Activated CD8-positive, alpha-beta T cell treated with anti-CD3 and anti-CD28 coated beads, Interleukin-2, amount 10 ng/mL, durations not matched to agents 7 days and 5 days (primary cell): ENCODE results near the gene SELENOM. TPM values are rescaled to one million over a fixed set of nuclear protein-coding genes. Genes with fewer than 3 reads are reported as not detected.

Source experiments
- ATAC-seq: fragments of 150-1000 bp; cut with Tn5 transposase; one replicate; pipeline ENCODE4 v1.10.0; 2021; ENCODE audit warnings: moderate library complexity
- CTCF ChIA-PET: fragments of 350-600 bp; sonication (Branson Sonifier 250); formaldehyde crosslinking; loops from one replicate; lab custom pipeline; 2021; ENCODE audit warnings: antibody characterized with exemption; lab: Charles Lee
- POLR2A ChIA-PET: fragments of 350-600 bp; sonication (Branson Sonifier 250); formaldehyde crosslinking; loops from one replicate; lab custom pipeline; 2021; ENCODE audit warnings: antibody characterized with exemption; lab: Charles Lee
- DNase-seq: peaks from one replicate; pipeline ENCODE4 v3.0.0-alpha.2; 2020
- H3K27ac Mint-ChIP-seq: one replicate; pipeline ENCODE4 v1.8.0; 2021; ENCODE audit warnings: mild to moderate bottlenecking, mixed read lengths
- H3K27me3 Mint-ChIP-seq: one replicate; pipeline ENCODE4 v1.8.0; 2021; ENCODE audit warnings: low read depth, mixed read lengths
- H3K36me3 Mint-ChIP-seq: one replicate; pipeline ENCODE4 v1.8.0; 2021; ENCODE audit warnings: low read depth, mixed read lengths
- H3K4me1 Mint-ChIP-seq: one replicate; pipeline ENCODE4 v1.8.0; 2021; ENCODE audit warnings: low read depth, mixed read lengths
- H3K4me3 Mint-ChIP-seq: one replicate; pipeline ENCODE4 v1.8.0; 2021; ENCODE audit warnings: mild to moderate bottlenecking, mixed read lengths
- H3K9me3 Mint-ChIP-seq: one replicate; pipeline ENCODE4 v1.8.0; 2022; ENCODE audit warnings: mixed read lengths; ENCODE audit not compliant: insufficient read depth
- total RNA-seq, 2 experiments: library from RNA; stranded (reverse); gene quantifications; one replicate each; pipeline ENCODE4 v1.2.3, GENCODE V29; 2021

The SELENOM gene
- total RNA-seq, 2 experiments from 2014 or later, result 0.76 to 0.87 TPM

DNA sequence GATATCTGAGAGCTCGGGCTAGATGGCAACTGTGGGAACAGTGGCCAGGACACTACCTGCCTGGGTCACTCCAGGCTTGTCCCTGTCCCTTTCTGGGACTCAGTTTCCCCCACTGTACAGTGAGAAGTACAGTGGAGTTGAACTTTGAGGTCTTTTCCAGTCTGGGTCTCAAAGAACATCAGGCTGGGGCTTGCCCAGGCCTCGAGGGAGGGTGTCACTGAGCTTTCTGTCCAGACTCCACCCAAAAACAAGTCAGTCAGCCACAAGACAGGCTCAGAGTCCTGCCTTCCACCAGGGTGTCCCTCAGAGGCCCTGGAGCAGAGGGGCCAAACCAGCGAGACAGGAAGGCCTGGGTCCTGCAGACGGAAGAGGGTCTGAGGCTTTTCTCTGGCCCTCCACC is 34.9 kb upstream of the SELENOM start:
- no peaks in the 10 kb centered on the region for H3K36me3 Mint-ChIP-seq
- H3K27me3 Mint-ChIP-seq, result no peaks in the 10 kb centered on the region
- H3K4me1 Mint-ChIP-seq, result peaks cover 9% of the 10 kb centered on the region
- no peak overlapping the region for H3K4me3 Mint-ChIP-seq
- H3K9me3 Mint-ChIP-seq, result no peaks in the 10 kb centered on the region
- ATAC-seq, result no peak
- DNase-seq, result no peak
- POLR2A ChIA-PET, result no interaction called here
- no peak overlapping the region for H3K27ac Mint-ChIP-seq
- CTCF ChIA-PET, result no interaction called here

DNA sequence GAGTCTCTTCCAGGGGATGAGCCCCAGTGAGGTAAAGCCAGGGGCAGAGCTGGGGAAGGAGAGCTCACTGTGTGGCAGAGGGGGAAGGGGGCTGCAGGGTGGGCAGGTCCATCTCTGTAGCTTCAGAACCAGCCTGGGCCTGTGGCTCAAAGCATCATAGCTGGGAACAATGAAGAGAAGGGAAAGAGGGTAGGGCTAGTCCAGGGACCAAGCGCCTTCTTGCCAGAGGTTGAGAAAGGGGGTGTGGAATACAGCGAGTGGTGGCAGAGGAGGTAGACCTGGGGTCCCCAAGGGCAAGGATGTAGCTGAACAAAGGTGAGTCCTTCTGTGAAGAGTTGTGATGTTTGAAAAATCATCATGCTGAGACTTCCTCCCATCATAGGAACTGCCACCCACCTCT is 34.2 kb upstream of the SELENOM start:
- H3K4me1 Mint-ChIP-seq, result peaks cover 9% of the 10 kb centered on the region
- H3K36me3 Mint-ChIP-seq, result no peaks in the 10 kb centered on the region
- no peak overlapping the region for H3K27ac Mint-ChIP-seq
- no peak overlapping the region for H3K4me3 Mint-ChIP-seq
- H3K27me3 Mint-ChIP-seq, result no peaks in the 10 kb centered on the region
- CTCF ChIA-PET, result interaction anchor here (0.8 kb wide), 1 partner anchor 172 kb away, joined by 3 read pairs; no protein-coding TSS in a partner anchor
- no peaks in the 10 kb centered on the region for H3K9me3 Mint-ChIP-seq
- DNase-seq (no peak), ATAC-seq (no peak)
- POLR2A ChIA-PET, result no interaction called here

DNA sequence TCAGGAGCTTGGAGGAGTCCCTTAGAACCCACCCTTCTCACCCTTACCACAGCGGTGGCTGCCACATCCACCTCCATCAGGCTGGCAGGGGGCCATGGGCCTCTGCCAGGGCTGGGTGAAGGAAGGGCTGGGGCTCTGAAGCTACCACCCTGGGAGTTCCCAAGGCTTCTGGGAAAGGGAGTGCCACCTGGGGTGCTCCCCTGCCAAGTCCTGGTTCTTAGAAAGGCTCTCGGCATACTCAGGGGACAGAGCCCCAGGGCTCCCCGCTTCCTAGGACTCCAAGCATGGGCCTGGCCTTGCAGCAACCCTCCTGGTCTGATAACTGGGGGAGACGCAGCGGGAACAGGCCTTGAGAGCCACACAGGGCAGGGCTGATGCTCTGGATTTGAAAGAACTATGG is 33.4 kb upstream of the SELENOM start:
- ATAC-seq, result no peak
- POLR2A ChIA-PET, result no interaction called here
- CTCF ChIA-PET, result no interaction called here

DNA sequence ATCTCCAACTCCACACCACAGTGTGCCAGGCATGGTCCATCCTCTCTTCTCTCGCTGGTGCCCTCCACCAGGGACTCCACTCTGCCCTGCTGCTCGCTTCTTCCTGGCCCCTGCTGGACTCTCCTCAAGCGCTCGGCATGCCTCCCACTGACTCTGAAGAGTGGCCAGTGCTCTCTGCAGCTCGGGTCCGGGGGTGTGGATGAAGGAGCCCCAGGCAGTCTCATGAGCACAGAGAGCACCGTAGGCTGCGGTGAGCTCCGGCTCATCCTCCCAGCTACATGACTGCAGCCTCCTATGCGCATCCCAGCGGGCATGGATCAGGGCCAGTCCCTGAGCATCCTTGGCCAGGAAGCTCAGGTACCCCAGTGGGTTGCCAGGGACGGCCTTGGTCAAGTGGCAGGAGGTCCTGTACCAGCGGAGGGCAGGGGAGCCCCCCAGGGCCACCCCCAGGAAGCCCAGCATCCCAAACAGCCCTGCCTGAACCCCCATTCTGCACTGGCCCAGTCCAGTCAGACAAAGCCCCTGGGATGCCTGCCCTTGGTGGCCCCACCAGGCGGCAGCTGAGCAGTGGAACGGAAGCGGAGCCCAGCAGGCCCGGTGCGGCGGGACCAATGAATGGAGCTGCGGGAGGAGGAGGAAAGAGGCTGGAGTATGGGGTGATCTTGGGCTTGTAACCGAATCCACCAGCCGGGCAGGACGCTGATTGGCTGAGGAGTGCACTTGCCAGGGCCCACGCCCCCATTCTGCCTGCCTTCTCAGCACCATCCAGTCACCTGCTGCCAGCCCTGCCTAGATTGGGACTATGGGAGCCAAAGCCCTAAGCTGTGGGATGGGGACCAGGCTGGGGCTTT is 32.7 kb upstream of the SELENOM start, which contains the start of gene PLA2G3:
Gene PLA2G3, minus strand, starts transcription at position 643 of the 851 bp plus-strand sequence. Its CDS starts 154 bp downstream, at position 489.
- CTCF ChIA-PET, result no interaction called here
- H3K36me3 Mint-ChIP-seq, result no peaks in the 10 kb centered on the region
- no peaks in the 10 kb centered on the region for H3K27me3 Mint-ChIP-seq
- H3K4me3 Mint-ChIP-seq, result no peak within 1 kb of the TSS
- DNase-seq, result no peak
- POLR2A ChIA-PET, result no interaction called here
- H3K4me1 Mint-ChIP-seq, result peaks cover 9% of the 10 kb centered on the region
- peak; percentile 21 for ATAC-seq
- no peaks in the 10 kb centered on the region for H3K9me3 Mint-ChIP-seq
- H3K27ac Mint-ChIP-seq, result no peak within 1 kb of the TSS

More for the DNA sequence above, 33.4 kb upstream of the SELENOM start:
- H3K9me3 Mint-ChIP-seq, result no peaks in the 10 kb centered on the region
- H3K27me3 Mint-ChIP-seq, result no peaks in the 10 kb centered on the region
- H3K36me3 Mint-ChIP-seq, result no peaks in the 10 kb centered on the region
- H3K4me3 Mint-ChIP-seq, result no peak overlapping the region
- no peak overlapping the region for H3K27ac Mint-ChIP-seq
- H3K4me1 Mint-ChIP-seq, result peaks cover 9% of the 10 kb centered on the region
- DNase-seq, result no peak

DNA sequence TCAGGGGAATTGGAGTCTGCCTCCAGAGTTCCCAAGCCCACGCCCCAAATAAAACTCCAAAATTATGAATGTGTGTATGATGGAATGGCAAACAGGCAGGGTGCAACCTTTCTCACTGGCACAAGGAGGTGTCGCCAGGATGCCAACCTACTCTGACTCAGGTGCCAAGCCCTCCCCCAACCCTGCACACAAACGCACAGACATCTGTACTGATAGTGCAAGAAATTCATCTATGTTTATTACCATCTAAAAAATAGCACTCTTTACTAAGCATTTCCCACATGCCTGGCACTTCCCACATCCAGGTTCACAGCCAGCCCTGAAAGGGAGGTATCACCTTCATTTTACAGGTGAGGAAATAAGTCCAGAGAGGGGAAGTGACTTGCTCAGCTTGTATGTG is 31.7 kb upstream of the SELENOM start:
- H3K4me3 Mint-ChIP-seq, result no peak overlapping the region
- CTCF ChIA-PET, result no interaction called here
- H3K36me3 Mint-ChIP-seq, result no peaks in the 10 kb centered on the region
- H3K27me3 Mint-ChIP-seq, result no peaks in the 10 kb centered on the region
- no peaks in the 10 kb centered on the region for H3K9me3 Mint-ChIP-seq
- POLR2A ChIA-PET, result no interaction called here
- no peak for ATAC-seq
- no peak for DNase-seq
- peaks cover 2% of the 10 kb centered on the region for H3K4me1 Mint-ChIP-seq
- H3K27ac Mint-ChIP-seq, result no peak overlapping the region

DNA sequence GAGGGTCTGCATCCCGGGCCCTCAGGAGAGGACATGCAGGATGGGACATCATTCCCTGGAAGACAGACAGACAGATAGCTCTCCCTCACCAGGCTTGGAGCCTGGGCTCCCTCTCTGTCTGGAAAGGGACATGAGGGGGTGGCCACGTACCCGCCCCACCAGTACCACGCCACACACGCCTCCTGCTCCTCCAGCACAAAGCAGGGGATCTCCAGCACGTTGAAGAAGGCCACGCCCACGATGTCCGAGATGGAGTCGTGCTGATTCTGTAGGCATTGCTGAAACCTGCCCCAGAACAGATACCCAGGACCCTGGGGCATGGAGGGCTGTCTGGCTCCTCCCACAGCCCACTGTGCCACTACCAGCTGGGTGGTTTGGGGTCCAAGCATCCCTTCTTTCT is 30.8 kb upstream of the SELENOM start:
- H3K9me3 Mint-ChIP-seq, result no peaks in the 10 kb centered on the region
- ATAC-seq (no peak), DNase-seq (no peak)
- H3K36me3 Mint-ChIP-seq, result no peaks in the 10 kb centered on the region
- ChIA-PET POLR2A (no interaction called here), CTCF (no interaction called here)
- no peaks in the 10 kb centered on the region for H3K27me3 Mint-ChIP-seq
- no peak overlapping the region for H3K4me3 Mint-ChIP-seq
- no peak overlapping the region for H3K27ac Mint-ChIP-seq
- no peaks in the 10 kb centered on the region for H3K4me1 Mint-ChIP-seq

DNA sequence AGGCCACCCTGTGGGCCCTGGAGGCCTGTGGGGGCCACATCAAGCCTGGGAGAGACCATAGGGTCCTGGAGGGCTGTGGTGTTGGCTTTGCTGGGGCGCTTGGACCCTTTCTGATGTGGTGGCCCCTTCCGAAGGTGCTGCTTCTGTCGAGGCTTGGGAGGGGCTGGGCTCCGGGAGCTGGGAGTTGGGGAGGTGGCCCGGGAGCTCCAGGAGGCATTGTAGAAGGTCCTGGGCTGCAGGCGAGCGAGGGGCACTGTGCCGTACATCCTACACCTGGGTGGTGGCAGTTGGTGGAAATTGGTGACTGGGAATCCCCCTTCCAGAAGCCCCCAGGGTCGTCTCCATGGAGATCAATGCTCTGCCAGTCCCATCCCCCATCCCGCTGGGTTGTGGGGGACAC is 30.4 kb upstream of the SELENOM start:
- no peaks in the 10 kb centered on the region for H3K9me3 Mint-ChIP-seq
- ATAC-seq (no peak), DNase-seq (no peak)
- CTCF ChIA-PET, result no interaction called here
- no peaks in the 10 kb centered on the region for H3K4me1 Mint-ChIP-seq
- POLR2A ChIA-PET, result no interaction called here
- H3K4me3 Mint-ChIP-seq, result no peak overlapping the region
- H3K27me3 Mint-ChIP-seq, result no peaks in the 10 kb centered on the region
- H3K27ac Mint-ChIP-seq, result no peak overlapping the region
- no peaks in the 10 kb centered on the region for H3K36me3 Mint-ChIP-seq

DNA sequence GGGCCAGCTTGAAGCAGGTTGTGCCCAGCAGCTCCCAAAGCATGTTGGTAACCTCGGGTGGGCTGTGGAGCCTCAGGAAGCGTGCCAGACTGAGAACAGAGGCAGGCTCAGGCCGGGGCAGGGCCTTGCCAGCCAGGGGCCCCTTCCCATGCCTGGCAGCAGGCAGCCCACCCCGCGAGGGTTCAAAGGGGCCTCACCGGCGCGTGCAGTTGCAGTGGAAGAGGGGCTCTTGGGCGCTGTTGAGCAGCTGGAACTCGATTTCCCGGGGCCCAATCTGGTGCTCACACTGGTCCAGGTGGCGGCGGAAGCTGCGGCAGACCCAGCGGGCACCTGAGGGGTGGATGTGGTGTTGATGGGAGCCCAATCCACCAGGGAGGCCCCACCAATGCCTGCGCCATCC is 29.3 kb upstream of the SELENOM start:
- Mint-ChIP-seq H3K27me3 (no peaks in the 10 kb centered on the region), H3K4me1 (no peaks in the 10 kb centered on the region), H3K4me3 (no peak overlapping the region), H3K9me3 (no peaks in the 10 kb centered on the region), H3K36me3 (no peaks in the 10 kb centered on the region), H3K27ac (no peak overlapping the region)
- ATAC-seq (no peak), DNase-seq (no peak)
- POLR2A ChIA-PET, result interaction anchor here (0.6 kb wide), 1 partner anchor 233 kb away, joined by 3 read pairs; no protein-coding TSS in a partner anchor
- CTCF ChIA-PET, result no interaction called here

DNA sequence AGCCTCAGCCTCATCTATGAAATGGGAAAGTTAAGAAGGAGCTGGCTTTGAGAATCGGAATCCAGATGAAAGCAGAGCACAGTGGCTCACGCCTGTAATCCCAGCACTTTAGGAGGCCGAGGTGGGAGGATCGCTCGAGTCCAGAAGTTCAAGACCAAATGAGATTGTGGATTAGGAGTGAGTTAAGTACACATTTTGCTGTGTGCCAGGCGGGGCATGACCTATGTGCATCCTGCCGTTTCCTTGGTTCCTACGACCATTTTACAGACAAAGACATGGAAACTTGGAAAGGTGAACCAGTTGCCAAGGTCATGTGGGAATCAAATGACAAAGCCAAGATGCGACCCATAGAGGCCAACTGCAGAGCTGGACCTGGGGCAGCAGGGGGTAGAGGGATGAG is 28.8 kb upstream of the SELENOM start:
- Mint-ChIP-seq H3K27me3 (no peaks in the 10 kb centered on the region), H3K4me3 (no peak overlapping the region), H3K27ac (no peak overlapping the region), H3K36me3 (no peaks in the 10 kb centered on the region), H3K9me3 (no peaks in the 10 kb centered on the region), H3K4me1 (no peaks in the 10 kb centered on the region)
- ChIA-PET CTCF (no interaction called here), POLR2A (interaction anchor here (0.6 kb wide), 1 partner anchor 232 kb away, joined by 3 read pairs; no protein-coding TSS in a partner anchor)
- ATAC-seq, result no peak
- DNase-seq, result no peak

DNA sequence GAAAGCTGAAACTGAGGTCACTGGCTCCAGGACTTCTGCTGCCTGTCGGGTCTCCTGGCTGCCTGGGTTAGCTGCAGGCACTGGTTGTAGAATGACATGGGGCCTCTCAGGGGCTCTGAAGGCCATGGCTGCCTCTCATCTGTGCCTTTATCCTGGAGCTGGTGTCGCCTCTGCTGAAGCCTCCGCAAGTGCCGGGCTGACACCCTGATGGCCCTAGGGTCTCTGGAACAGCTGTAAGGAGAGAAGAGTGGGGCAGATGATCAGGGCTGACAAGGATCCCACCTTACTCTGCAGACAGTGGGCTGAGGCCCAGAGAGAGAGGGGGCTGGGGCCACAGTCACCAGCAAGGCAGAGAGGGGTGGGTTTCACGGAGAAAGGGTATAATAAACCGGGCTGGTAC is 28.3 kb upstream of the SELENOM start:
- Mint-ChIP-seq H3K27me3 (no peaks in the 10 kb centered on the region), H3K27ac (no peak overlapping the region)

DNA sequence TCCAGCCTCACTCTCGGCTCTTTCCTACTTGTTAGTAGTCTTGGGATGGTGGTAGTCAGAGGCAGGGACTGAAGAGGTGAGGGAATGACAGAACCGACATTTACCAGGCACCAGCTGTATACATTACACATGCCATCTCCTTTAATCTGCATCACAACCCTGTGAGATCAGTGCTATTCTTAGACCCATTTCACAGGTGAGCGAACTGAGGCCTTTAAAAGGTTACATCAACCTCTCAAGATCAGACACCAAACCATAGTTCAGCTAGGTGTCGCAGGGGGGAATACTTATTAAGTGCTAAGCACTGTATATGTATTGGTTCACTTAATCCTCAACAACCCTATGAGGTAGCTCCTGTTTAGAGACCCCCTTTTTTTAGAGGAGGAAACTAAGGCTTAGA is 27.3 kb upstream of the SELENOM start:
- H3K4me3 Mint-ChIP-seq, result no peak overlapping the region

More for the DNA sequence above, 28.3 kb upstream of the SELENOM start:
- Mint-ChIP-seq H3K4me1 (no peaks in the 10 kb centered on the region), H3K4me3 (no peak overlapping the region), H3K36me3 (no peaks in the 10 kb centered on the region), H3K9me3 (no peaks in the 10 kb centered on the region)
- POLR2A ChIA-PET, result no interaction called here
- ATAC-seq (no peak), DNase-seq (no peak)
- CTCF ChIA-PET, result interaction anchor here (1.6 kb wide), 1 partner anchor 28 kb away, joined by 6 read pairs; the partner anchor contains the start of gene SELENOM

DNA sequence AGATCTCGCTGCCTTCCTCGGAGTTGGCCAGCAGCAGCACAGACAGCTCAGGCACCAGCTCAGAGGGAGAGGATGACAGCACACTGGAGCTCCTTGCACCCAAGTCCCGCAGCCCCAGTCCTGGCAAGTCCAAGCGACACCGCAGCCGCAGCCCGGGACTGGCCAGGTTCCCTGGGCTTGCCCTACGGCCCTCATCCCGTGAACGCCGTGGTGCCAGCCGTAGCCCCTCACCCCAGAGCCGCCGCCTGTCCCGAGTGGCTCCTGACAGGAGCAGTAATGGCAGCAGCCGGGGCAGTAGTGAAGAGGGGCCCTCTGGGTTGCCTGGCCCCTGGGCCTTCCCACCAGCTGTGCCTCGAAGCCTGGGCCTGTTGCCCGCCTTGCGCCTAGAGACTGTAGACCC is 26.5 kb upstream of the SELENOM start:
- POLR2A ChIA-PET, result interaction anchor here (0.5 kb wide), 1 partner anchor 25 kb away, joined by 3 read pairs; no protein-coding TSS in a partner anchor
- CTCF ChIA-PET, result no interaction called here

More for the DNA sequence above, 27.3 kb upstream of the SELENOM start:
- Mint-ChIP-seq H3K4me1 (no peaks in the 10 kb centered on the region), H3K9me3 (no peaks in the 10 kb centered on the region), H3K36me3 (no peaks in the 10 kb centered on the region), H3K27ac (no peak overlapping the region), H3K27me3 (no peaks in the 10 kb centered on the region)
- ATAC-seq, result no peak
- POLR2A ChIA-PET, result no interaction called here
- CTCF ChIA-PET, result interaction anchor here (1.6 kb wide), 1 partner anchor 27 kb away, joined by 6 read pairs; the partner anchor contains the start of gene SELENOM
- DNase-seq, result no peak

More for the DNA sequence above, 26.5 kb upstream of the SELENOM start:
- H3K36me3 Mint-ChIP-seq, result no peaks in the 10 kb centered on the region
- no peak overlapping the region for H3K4me3 Mint-ChIP-seq
- no peak for ATAC-seq
- DNase-seq, result no peak
- no peaks in the 10 kb centered on the region for H3K27me3 Mint-ChIP-seq
- no peak overlapping the region for H3K27ac Mint-ChIP-seq
- no peaks in the 10 kb centered on the region for H3K4me1 Mint-ChIP-seq
- H3K9me3 Mint-ChIP-seq, result no peaks in the 10 kb centered on the region
